Peyer's patch (tissue), 4 donors: ENCODE results near the gene PXDC1.

ENCODE experiments used
- CTCF ChIP-seq, 6 experiments: fragments of 450-650 bp in 4 of 6; fragments of 200-600 bp in 2 of 6; sonication (generic) in 1 of 6; IDR thresholded peaks; one replicate each; pipeline ENCODE4 v1.5.1; 2017 to 2019; ENCODE audit warnings: antibody characterized with exemption in 6 of 6, mild to moderate bottlenecking in 3 of 6, moderate library complexity in 1 of 6
- POLR2A ChIP-seq, 2 donors: fragments of 450-650 bp; IDR thresholded peaks; one replicate each; pipeline ENCODE4 v1.5.1; 2017; ENCODE audit warnings: antibody characterized with exemption in 2 of 2, mild to moderate bottlenecking in 2 of 2, moderate library complexity in 2 of 2

- TF ChIP-seq CTCF (IDR thresholded peaks at IDR 0.05) (no peak), POLR2A (IDR thresholded peaks at IDR 0.05) (no peak)
These were observed 45.9 kb upstream of the PXDC1 start for GRCh38 chr6:3797231-3798054.
